B cell (primary cell): Measurements from ENCODE around the gene NIPA2. TPM values are rescaled to one million over a fixed set of nuclear protein-coding genes. Genes with fewer than 3 reads are reported as not detected.

Experiments used
- ATAC-seq: fragments of 200-7000 bp; cut with Tn5 transposase; one replicate; pipeline ENCODE4 v1.10.0; 2021; ENCODE audit warnings: low read depth, mild to moderate bottlenecking, moderate number of reproducible peaks, moderate library complexity
- CTCF ChIA-PET: fragments of 350-600 bp; sonication (Branson Sonifier 250); formaldehyde crosslinking; loops from one replicate; lab custom pipeline; 2021; ENCODE audit warnings: antibody characterized with exemption, inconsistent platforms; lab: Charles Lee
- POLR2A ChIA-PET: fragments of 350-600 bp; sonication (Branson Sonifier 250); formaldehyde crosslinking; loops from one replicate; lab custom pipeline; 2021; ENCODE audit warnings: antibody characterized with exemption; lab: Charles Lee
- DNase-seq: peaks from one replicate; pipeline ENCODE4 v3.0.0; 2013
- H2AFZ ChIP-seq: 2 replicates; pipeline ENCODE4 v1.6.1; 2012; ENCODE audit warnings: mild to moderate bottlenecking, low read depth, low read length; ENCODE audit not compliant: insufficient read depth, poor library complexity, severe bottlenecking
- H3K27ac ChIP-seq, 2 donors: 1 replicate in 1 of 2; 2 replicates in 1 of 2; pipeline ENCODE4 v1.5.1; 2012 to 2013; ENCODE audit warnings: low read length in 2 of 2, mild to moderate bottlenecking in 2 of 2, moderate library complexity in 1 of 2
- H3K27me3 ChIP-seq, 4 experiments: fragments of 200-600 bp in 1 of 4; sonication (generic) in 1 of 4; replicated peaks in 1 of 4; 1 replicate in 2 of 4; 2 replicates in 2 of 4; pipeline versions ENCODE4 v1.6.1 to v1.7.0; 2013 to 2016; ENCODE audit warnings: low read length in 3 of 4, mild to moderate bottlenecking in 2 of 4, mixed read lengths in 1 of 4, moderate library complexity in 1 of 4; ENCODE audit not compliant: insufficient read depth in 4 of 4, control insufficient read depth in 3 of 4; ENCODE audit errors: control extremely low read depth in 1 of 4
- H3K36me3 ChIP-seq, 2 experiments: replicated peaks in 1 of 2; 1 replicate in 1 of 2; 2 replicates in 1 of 2; pipeline versions ENCODE4 v1.6.1 to v1.7.1; 2013; ENCODE audit warnings: low read length in 1 of 2; ENCODE audit not compliant: insufficient read depth in 2 of 2, control insufficient read depth in 1 of 2; ENCODE audit errors: control extremely low read depth in 1 of 2, extremely low read depth in 1 of 2
- H3K4me1 ChIP-seq, 2 donors: fragments of 200-600 bp in 1 of 2; sonication (generic) in 1 of 2; 1 replicate in 1 of 2; 2 replicates in 1 of 2; pipeline versions ENCODE4 v1.5.1 to v1.6.1; 2013 to 2017; ENCODE audit warnings: low read length in 2 of 2; ENCODE audit not compliant: control insufficient read depth in 2 of 2, insufficient read depth in 2 of 2
- H3K4me2 ChIP-seq: replicated peaks from 2 replicates; pipeline ENCODE3; 2012; ENCODE audit warnings: mild to moderate bottlenecking, low read depth, low read length; ENCODE audit not compliant: poor library complexity, severe bottlenecking
- H3K4me3 ChIP-seq, 5 experiments: fragments of 200-600 bp in 1 of 5; sonication (generic) in 1 of 5; 1 replicate in 3 of 5; 2 replicates in 2 of 5; pipeline versions ENCODE4 v1.5.1 to v1.7.0; 2011 to 2016; ENCODE audit warnings: low read length in 4 of 5, mild to moderate bottlenecking in 4 of 5, low read depth in 2 of 5, control low read depth in 1 of 5, moderate library complexity in 1 of 5; ENCODE audit not compliant: insufficient read depth in 1 of 5; ENCODE audit errors: control extremely low read depth in 1 of 5, extremely low read depth in 1 of 5
- H3K79me2 ChIP-seq: fragments of 200-600 bp; sonication (generic); one replicate; pipeline ENCODE4 v1.6.0; 2016; ENCODE audit warnings: low read length; ENCODE audit not compliant: control insufficient read depth, insufficient read depth
- H3K9ac ChIP-seq: fragments of 200-600 bp; sonication (generic); 2 replicates; pipeline ENCODE4 v1.6.1; 2017; ENCODE audit warnings: mild to moderate bottlenecking, low read length, moderate library complexity
- H3K9me3 ChIP-seq, 3 donors: one replicate each; pipeline versions ENCODE4 v1.6.1 to v1.7.1; 2013; ENCODE audit warnings: low read length in 2 of 3; ENCODE audit not compliant: control insufficient read depth in 2 of 3, insufficient read depth in 1 of 3; ENCODE audit errors: control extremely low read depth in 1 of 3
- H4K20me1 ChIP-seq: 2 replicates; pipeline ENCODE4 v1.6.0; 2012; ENCODE audit warnings: mild to moderate bottlenecking, low read length; ENCODE audit not compliant: insufficient read depth, control insufficient read depth, poor library complexity, severe bottlenecking
- H3K27ac Mint-ChIP-seq: one replicate; pipeline ENCODE4 v1.8.0; 2021; ENCODE audit warnings: mixed read lengths
- H3K27me3 Mint-ChIP-seq: one replicate; pipeline ENCODE4 v1.8.0; 2021; ENCODE audit warnings: mixed read lengths
- H3K4me1 Mint-ChIP-seq: one replicate; pipeline ENCODE4 v1.8.0; 2021; ENCODE audit warnings: mixed read lengths
- H3K4me3 Mint-ChIP-seq: one replicate; pipeline ENCODE4 v1.8.0; 2021; ENCODE audit warnings: mixed read lengths
- H3K9me3 Mint-ChIP-seq: one replicate; pipeline ENCODE4 v1.8.0; 2022; ENCODE audit warnings: mixed read lengths; ENCODE audit not compliant: insufficient read depth
- EZH2 ChIP-seq: IDR thresholded peaks from 2 replicates; pipeline ENCODE4 v1.6.1; 2012; ENCODE audit warnings: borderline replicate concordance, low read depth, mild to moderate bottlenecking, moderate library complexity, low read length; ENCODE audit not compliant: insufficient read depth, poor library complexity, severe bottlenecking
- WGBS: methylation state at CpG from one replicate; pipeline ENCODE4 v1.1.5; 2013; ENCODE audit warnings: missing lambda C conversion rate; ENCODE audit not compliant: insufficient coverage; 5-methylcytosine and 5-hydroxymethylcytosine counted together
- intact Hi-C: fragments of 100-400 bp; cut with micrococcal nuclease; formaldehyde crosslinking; loops from one replicate; pipeline ENCODE4 v1.10.0; 2022
- polyA plus RNA-seq: library from polyadenylated mRNA; depleted of rRNA; stranded (reverse); fragments of >200 nt; gene quantifications from 2 replicates; pipeline ENCODE4 v1.2.3, GENCODE V29; 2012
- total RNA-seq, 2 donors: library from RNA; stranded (reverse); fragments of 120-200 nt in 1 of 2; gene quantifications; 1 replicate in 1 of 2; 2 replicates in 1 of 2; pipeline versions ENCODE4 v1.2.3 to v1.2.4, GENCODE V29; 2013 to 2022
- TF ChIP-seq, protein P1 (sequence below): fragments of 200-600 bp; IDR thresholded peaks from one replicate; pipeline ENCODE4 v1.8.0; 2022; ENCODE audit warnings: antibody characterized with exemption, mild to moderate bottlenecking

The NIPA2 gene
- total and polyA plus RNA-seq, 2 donors (not counting 1 experiment from before 2014, with no cell fraction given), result 47.1 to 65.3 TPM

DNA sequence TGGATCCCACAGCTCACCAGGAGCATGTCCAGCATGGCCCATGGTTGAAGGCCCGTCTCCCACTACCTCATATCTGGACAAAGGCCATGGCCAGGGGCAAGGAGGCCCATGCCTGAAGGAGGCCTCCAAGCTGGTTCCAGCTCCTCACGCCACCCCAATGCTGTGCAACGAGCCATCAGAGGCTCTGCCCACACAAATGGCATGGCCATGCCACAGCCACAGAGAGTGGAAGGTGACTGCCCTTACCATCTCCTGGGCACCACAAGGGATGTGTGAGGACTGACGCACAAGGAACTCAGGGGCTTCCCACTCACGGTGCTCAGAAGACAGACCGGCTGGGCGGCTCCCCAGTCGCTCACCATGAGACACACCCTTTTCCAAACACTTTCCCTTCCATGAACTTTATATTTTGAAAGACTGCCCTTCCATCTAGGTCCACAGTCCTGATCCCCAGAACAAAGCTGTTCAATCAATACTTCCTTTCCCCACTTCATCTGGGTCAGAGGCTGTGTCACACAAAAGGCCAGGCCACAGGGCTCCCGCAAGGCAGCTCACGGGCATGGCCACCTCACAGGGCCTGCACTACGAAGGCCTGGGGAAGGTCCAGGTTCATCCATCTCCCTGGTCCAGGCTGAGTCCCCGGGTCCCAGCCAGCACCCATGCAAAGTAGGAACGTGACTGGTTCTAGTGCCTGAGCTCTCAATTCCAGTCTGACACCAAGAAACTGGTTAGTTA lies 75.3 kb downstream of the NIPA2 start:
- no peaks in the 10 kb centered on the region for H3K27me3 ChIP-seq
- TF ChIP-seq, protein P1, sequence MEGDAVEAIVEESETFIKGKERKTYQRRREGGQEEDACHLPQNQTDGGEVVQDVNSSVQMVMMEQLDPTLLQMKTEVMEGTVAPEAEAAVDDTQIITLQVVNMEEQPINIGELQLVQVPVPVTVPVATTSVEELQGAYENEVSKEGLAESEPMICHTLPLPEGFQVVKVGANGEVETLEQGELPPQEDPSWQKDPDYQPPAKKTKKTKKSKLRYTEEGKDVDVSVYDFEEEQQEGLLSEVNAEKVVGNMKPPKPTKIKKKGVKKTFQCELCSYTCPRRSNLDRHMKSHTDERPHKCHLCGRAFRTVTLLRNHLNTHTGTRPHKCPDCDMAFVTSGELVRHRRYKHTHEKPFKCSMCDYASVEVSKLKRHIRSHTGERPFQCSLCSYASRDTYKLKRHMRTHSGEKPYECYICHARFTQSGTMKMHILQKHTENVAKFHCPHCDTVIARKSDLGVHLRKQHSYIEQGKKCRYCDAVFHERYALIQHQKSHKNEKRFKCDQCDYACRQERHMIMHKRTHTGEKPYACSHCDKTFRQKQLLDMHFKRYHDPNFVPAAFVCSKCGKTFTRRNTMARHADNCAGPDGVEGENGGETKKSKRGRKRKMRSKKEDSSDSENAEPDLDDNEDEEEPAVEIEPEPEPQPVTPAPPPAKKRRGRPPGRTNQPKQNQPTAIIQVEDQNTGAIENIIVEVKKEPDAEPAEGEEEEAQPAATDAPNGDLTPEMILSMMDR, result no peak
- no peak for TF ChIP-seq EZH2
- intact Hi-C loops, result no loop called here
- H3K27me3 Mint-ChIP-seq, result no peaks in the 10 kb centered on the region
- H3K9me3 Mint-ChIP-seq, result no peaks in the 10 kb centered on the region
- no peaks in the 10 kb centered on the region for H3K36me3 ChIP-seq
- no peak overlapping the region for H3K9ac ChIP-seq
- no peaks in the 10 kb centered on the region for H3K4me1 Mint-ChIP-seq
- no peaks in the 10 kb centered on the region for H3K79me2 ChIP-seq
- H3K4me2 ChIP-seq, result no peak overlapping the region
- no peaks in the 10 kb centered on the region for H4K20me1 ChIP-seq
- H3K27ac ChIP-seq, result no peak overlapping the region
- no peaks in the 10 kb centered on the region for H3K9me3 ChIP-seq
- H3K4me1 ChIP-seq, result no peaks in the 10 kb centered on the region
- ChIA-PET POLR2A (no interaction called here), CTCF (interaction anchor here (1.1 kb wide), 1 partner anchor 11 kb away, joined by 9 read pairs; no protein-coding TSS in a partner anchor)
- H3K4me3 Mint-ChIP-seq, result no peak overlapping the region
- 96% methylated on average over 13 of the region's 13 CpGs for WGBS
- DNase-seq (no peak), ATAC-seq (no peak)
- H2AFZ ChIP-seq, result no peak overlapping the region
- no peak overlapping the region for H3K4me3 ChIP-seq
- H3K27ac Mint-ChIP-seq, result no peak overlapping the region

DNA sequence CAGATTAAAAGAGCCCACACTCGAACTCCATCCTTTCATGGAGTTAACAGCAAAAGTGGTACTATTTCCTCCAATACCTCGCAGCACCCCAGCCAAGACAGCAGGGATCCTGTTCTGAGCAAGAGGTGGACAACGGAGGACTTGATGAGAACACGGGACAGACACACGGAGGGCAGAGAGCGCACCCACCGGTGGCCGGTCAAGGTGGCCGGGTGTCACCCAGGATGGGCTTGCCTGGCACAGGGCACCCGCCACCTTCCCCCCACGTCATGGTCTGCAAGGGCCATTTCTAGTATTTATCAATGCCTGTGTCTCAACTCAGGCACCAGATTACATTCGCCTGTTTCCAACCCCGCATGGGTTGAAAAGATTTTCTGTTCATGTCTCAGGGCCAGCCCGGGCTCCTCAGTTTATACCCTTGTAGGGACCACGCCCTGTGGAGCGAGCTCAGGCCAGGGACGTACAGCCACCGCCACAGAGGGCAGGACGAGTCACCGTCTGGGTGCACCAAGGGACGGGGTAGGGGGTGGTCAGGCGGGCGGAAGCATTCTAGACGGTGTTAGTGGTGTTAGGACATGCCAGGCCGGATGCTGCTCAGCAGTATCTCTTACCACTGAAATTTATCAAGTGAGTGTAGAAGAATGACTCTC lies 77.5 kb downstream of the NIPA2 start:
- Histone ChIP-seq H3K4me2 (no peak overlapping the region), H3K9ac (no peak overlapping the region), H3K36me3 (no peaks in the 10 kb centered on the region), H3K4me3 (no peak overlapping the region), H3K4me1 (no peaks in the 10 kb centered on the region), H3K79me2 (no peaks in the 10 kb centered on the region), H3K27ac (no peak overlapping the region), H3K27me3 (no peaks in the 10 kb centered on the region), H4K20me1 (no peaks in the 10 kb centered on the region), H3K9me3 (no peaks in the 10 kb centered on the region), H2AFZ (no peak overlapping the region)
- ATAC-seq (no peak), DNase-seq (no peak)
- POLR2A ChIA-PET, result no interaction called here
- H3K27ac Mint-ChIP-seq, result no peak overlapping the region
- no peaks in the 10 kb centered on the region for H3K4me1 Mint-ChIP-seq
- no peak overlapping the region for H3K4me3 Mint-ChIP-seq
- no peaks in the 10 kb centered on the region for H3K27me3 Mint-ChIP-seq
- intact Hi-C loops, result no loop called here
- CTCF ChIA-PET, result no interaction called here
- WGBS, result 95% methylated on average over 22 of the region's 25 CpGs
- TF ChIP-seq, protein P1, result no peak
- no peak for TF ChIP-seq EZH2
- no peaks in the 10 kb centered on the region for H3K9me3 Mint-ChIP-seq
